ENCODE results near the gene PIGA. TPM values are rescaled to one million over a fixed set of nuclear protein-coding genes. Genes with fewer than 3 reads are reported as not detected.

The PIGA gene
- total and polyA plus RNA-seq, 9 of the 15 experiments (the other 6 are each of a cell fraction or from before 2014, with no cell fraction given): 14.8 to 36.9 (median 23.5) TPM

DNA sequence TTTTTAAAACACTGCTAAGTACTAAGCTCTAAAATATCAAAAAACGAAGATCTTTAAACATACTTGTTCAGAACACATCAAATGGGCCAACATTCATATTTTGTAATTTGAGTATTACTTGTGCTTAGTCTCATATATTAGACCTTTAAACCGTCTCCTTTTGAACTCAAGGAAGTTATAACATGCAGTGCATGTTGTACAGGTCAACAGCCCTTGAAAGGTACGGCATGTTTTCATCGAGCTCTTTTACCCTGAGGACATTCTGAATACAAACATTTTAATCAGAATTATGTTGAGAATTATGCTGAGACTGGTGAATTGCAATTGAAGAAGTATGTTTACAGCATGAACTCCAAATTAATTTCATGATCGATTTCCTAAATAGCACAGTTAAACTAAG is 12.9 kb downstream of the PIGA start:
- H2AFZ ChIP-seq (ENCODE audit: low read depth, low read length): no peak overlapping the region
- no peaks in the 10 kb centered on the region for H3K9me1 ChIP-seq (ENCODE audit: control insufficient read depth, insufficient read depth, low read length)
- H3K36me3 ChIP-seq (ENCODE audit: control insufficient read depth, insufficient read depth, low read length): peaks cover 48% of the 10 kb centered on the region
- H3K79me2 ChIP-seq (ENCODE audit: control insufficient read depth, insufficient read depth, low read length): no peaks in the 10 kb centered on the region
- H3K9ac ChIP-seq (ENCODE audit: insufficient read depth in 1 of 2, low read depth in 2 of 2, low read length in 2 of 2): no peak overlapping the region
- BruUV-seq (replicated peaks): no TSS peak
- ATAC-seq (no peak), DNase-seq (ENCODE audit: extremely low read depth in 1 of 4, low spot score in 3 of 4) (no peak), FAIRE-seq (no peak)
- intact Hi-C loops (cut with micrococcal nuclease) (no loop called here), in situ Hi-C loops (cut with MboI) (no loop called here)
- no peaks in the 10 kb centered on the region for H4K20me1 ChIP-seq (replicated peaks; ENCODE audit: control insufficient read depth, insufficient read depth, low read length)
- no peaks in the 10 kb centered on the region for H3K27me3 ChIP-seq (ENCODE audit: control insufficient read depth in 2 of 2, insufficient read depth in 2 of 2, low read length in 2 of 2)
- no peaks in the 10 kb centered on the region for H3K4me1 ChIP-seq (replicated peaks in 1 of 2; ENCODE audit: control insufficient read depth in 2 of 2, insufficient read depth in 2 of 2, low read length in 2 of 2)
- TF ChIP-seq NFE2L1 (tag; IDR thresholded peaks at IDR 0.05; ENCODE audit: borderline replicate concordance, low read depth): no peak
- TF ChIP-seq MEIS2 (IDR thresholded peaks at IDR 0.05; ENCODE audit: partially characterized antibody): no peak
- H3K27ac ChIP-seq (ENCODE audit: extremely low read depth, low read depth, low read length): no peak overlapping the region
- H3K9me3 ChIP-seq (replicated peaks; ENCODE audit: control insufficient read depth, insufficient read depth, low read depth, low read length): no peaks in the 10 kb centered on the region
- no peak overlapping the region for H3K4me2 ChIP-seq (ENCODE audit: insufficient read depth, low read length)
- H3K4me3 ChIP-seq: no peak overlapping the region
- ChIA-PET POLR2A (interaction anchor here (0.6 kb wide), 1 partner anchor 21 kb away, joined by 3 read pairs; no protein-coding TSS in a partner anchor), CTCF (ENCODE audit: low intra/inter-chr PET ratio) (no interaction called here)
- WGBS (ENCODE audit: insufficient coverage, low coverage, missing lambda C conversion rate): 88% methylated on average over 5 of the region's 5 CpGs

DNA sequence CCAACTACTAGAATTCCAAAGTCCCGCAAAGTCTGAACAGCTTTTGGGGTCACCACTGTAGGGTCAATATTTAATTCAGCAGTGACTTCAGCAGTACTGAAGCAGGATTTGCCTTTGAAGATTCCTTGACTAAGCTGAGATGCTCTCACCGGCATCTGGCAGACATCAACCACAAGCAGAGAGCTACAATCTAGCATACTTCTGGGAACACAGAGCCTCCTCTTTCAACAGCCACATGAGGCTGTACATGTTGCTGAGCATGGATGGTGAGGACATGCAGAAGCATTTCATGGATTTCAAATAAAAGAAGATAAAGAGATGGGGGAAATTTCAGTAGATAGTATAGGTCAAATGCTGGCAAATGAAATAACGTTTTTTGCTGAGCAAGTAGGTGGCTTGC is 13.3 kb downstream of the PIGA start:
- POLR2A ChIA-PET: interaction anchor here (0.6 kb wide), 1 partner anchor 22 kb away, joined by 3 read pairs; no protein-coding TSS in a partner anchor
- TF ChIP-seq SOX6 (IDR thresholded peaks at IDR 0.05) (no peak), CHD4 (IDR thresholded peaks at IDR 0.05; ENCODE audit: insufficient read depth, insufficient replicate concordance, low read depth, low read length, poor library complexity, severe bottlenecking) (no peak), CREBBP (IDR thresholded peaks at IDR 0.05; ENCODE audit: low read depth, low read length) (no peak), ZNF146 (CRISPR knock-in tag; IDR thresholded peaks at IDR 0.05; ENCODE audit: unreplicated experiment) (no peak), ZNF175 (CRISPR knock-in tag; IDR thresholded peaks at IDR 0.05; ENCODE audit: low read depth) (no peak), SMAD1 (IDR thresholded peaks at IDR 0.05; ENCODE audit: low read depth, low read length, partially characterized antibody) (no peak), ZNF780A (CRISPR knock-in tag; IDR thresholded peaks at IDR 0.05) (no peak), IRF2 (CRISPR knock-in tag; IDR thresholded peaks at IDR 0.05) (no peak), ZNF140 (CRISPR knock-in tag; IDR thresholded peaks at IDR 0.05) (no peak)
- TF ChIP-seq, protein P1, sequence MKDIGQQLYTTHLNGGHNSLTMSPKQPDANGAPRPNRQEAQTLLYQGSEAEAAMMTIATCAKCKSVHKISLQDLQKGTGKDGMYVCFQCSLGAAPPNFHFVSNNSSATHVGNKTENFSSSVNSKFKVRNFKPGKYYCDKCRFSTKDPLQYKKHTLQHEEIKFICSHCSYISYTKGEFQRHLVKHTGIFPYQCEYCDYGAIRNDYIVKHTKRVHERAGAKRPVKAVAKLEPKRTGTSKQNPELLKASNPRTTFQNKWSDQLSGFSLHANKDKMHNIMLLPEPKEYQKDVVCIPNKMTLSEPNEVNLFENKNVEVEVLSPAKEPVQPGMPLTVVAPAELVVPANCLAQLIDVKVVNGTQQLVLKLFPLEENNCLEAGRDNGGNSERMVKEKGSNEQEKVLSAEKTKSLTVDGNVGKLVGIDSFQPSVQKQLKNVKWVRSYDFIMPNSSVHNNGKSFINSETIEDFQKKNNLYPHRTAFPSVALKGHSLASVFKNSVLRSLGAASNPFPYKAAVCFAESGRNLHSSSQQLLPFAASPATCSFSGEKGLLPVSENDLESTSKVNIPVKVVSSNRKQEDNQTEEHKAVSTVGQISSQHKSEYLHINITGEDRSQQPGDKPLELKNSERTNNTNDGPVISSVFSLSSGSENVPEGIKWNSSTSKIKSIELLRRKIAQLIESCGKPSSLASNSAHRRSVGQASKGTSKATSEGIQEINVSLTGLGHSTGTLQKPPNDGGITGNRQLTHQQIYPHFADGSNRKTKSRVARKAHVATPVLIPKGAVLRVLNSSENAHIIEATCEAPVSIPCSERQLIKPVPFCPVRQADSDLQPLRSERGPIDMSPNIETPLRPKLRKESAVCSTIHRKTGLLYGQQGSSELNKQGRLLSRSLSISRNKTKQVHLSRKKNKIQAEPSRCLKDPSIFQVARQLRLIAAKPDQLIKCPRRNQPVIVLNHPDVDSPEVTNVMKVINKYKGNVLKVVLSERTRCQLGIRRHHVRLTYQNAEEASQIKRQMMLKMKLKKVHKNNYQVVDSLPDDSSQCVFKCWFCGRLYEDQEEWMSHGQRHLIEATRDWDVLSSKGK (CRISPR knock-in tag; IDR thresholded peaks at IDR 0.05): no peak

More for the DNA sequence above, 13.3 kb downstream of the PIGA start:
- Histone ChIP-seq H3K9me3 (replicated peaks; ENCODE audit: control insufficient read depth, insufficient read depth, low read depth, low read length) (no peaks in the 10 kb centered on the region), H3K4me1 (replicated peaks in 1 of 2; ENCODE audit: control insufficient read depth in 2 of 2, insufficient read depth in 2 of 2, low read length in 2 of 2) (no peaks in the 10 kb centered on the region), H3K36me3 (ENCODE audit: control insufficient read depth, insufficient read depth, low read length) (peaks cover 48% of the 10 kb centered on the region), H3K9me1 (ENCODE audit: control insufficient read depth, insufficient read depth, low read length) (no peaks in the 10 kb centered on the region), H3K9ac (ENCODE audit: insufficient read depth in 1 of 2, low read depth in 2 of 2, low read length in 2 of 2) (no peak overlapping the region), H2AFZ (ENCODE audit: low read depth, low read length) (no peak overlapping the region), H3K27ac (ENCODE audit: extremely low read depth, low read depth, low read length) (no peak overlapping the region), H3K79me2 (ENCODE audit: control insufficient read depth, insufficient read depth, low read length) (no peaks in the 10 kb centered on the region), H3K4me2 (ENCODE audit: insufficient read depth, low read length) (no peak overlapping the region), H4K20me1 (replicated peaks; ENCODE audit: control insufficient read depth, insufficient read depth, low read length) (no peaks in the 10 kb centered on the region), H3K4me3 (no peak overlapping the region), H3K27me3 (ENCODE audit: control insufficient read depth in 2 of 2, insufficient read depth in 2 of 2, low read length in 2 of 2) (no peaks in the 10 kb centered on the region)
- in situ Hi-C loops (cut with MboI) (no loop called here), intact Hi-C loops (cut with micrococcal nuclease) (no loop called here)
- ATAC-seq (no peak), FAIRE-seq (no peak), DNase-seq (ENCODE audit: extremely low read depth in 1 of 4, low spot score in 3 of 4) (no peak)
- CTCF ChIA-PET (ENCODE audit: low intra/inter-chr PET ratio): no interaction called here
- BruUV-seq (replicated peaks): no TSS peak
- WGBS (ENCODE audit: insufficient coverage, low coverage, missing lambda C conversion rate): 70% methylated on average over 2 of the region's 3 CpGs
